Mesodermal cell (in vitro differentiated cells): ENCODE results near the gene ERG.

Experiments used
- H3K27ac ChIP-seq: 2 replicates; pipeline ENCODE4 v1.7.0; 2013; ENCODE audit warnings: mild to moderate bottlenecking, low read depth, low read length, moderate library complexity; ENCODE audit not compliant: severe bottlenecking
- H3K36me3 ChIP-seq: 2 replicates; pipeline ENCODE4 v1.7.1; 2013; ENCODE audit warnings: mild to moderate bottlenecking, low read length, moderate library complexity; ENCODE audit not compliant: control insufficient read depth, insufficient read depth
- H3K4me1 ChIP-seq: one replicate; pipeline ENCODE4 v1.7.1; 2013; ENCODE audit warnings: mild to moderate bottlenecking, low read length; ENCODE audit not compliant: insufficient read depth, control insufficient read depth, poor library complexity, severe bottlenecking
- H3K4me3 ChIP-seq: 2 replicates; pipeline ENCODE4 v1.7.0; 2013; ENCODE audit warnings: low read length, control low read depth, mild to moderate bottlenecking; ENCODE audit not compliant: insufficient read depth, poor library complexity, severe bottlenecking; ENCODE audit errors: extremely low read depth
- H3K9me3 ChIP-seq: 2 replicates; pipeline ENCODE4 v1.7.1; 2013; ENCODE audit warnings: mild to moderate bottlenecking, low read length, moderate library complexity; ENCODE audit not compliant: control insufficient read depth
- WGBS, 2 experiments: methylation state at CpG; one replicate each; pipeline ENCODE4 v1.1.5; 2013; ENCODE audit warnings: missing lambda C conversion rate in 2 of 2; ENCODE audit not compliant: insufficient coverage in 2 of 2; 5-methylcytosine and 5-hydroxymethylcytosine counted together

The ERG gene

GRCh38 chr21:38455403-38455802 lies 42.9 kb downstream of the ERG start:
- no peaks in the 10 kb centered on the region for H3K9me3 ChIP-seq
- no peaks in the 10 kb centered on the region for H3K4me1 ChIP-seq
- no peak overlapping the region for H3K4me3 ChIP-seq
- WGBS, 2 experiments, result 87 to 88% methylated on average over 4 of the region's 4 CpGs
- H3K36me3 ChIP-seq, result no peaks in the 10 kb centered on the region
- H3K27ac ChIP-seq, result no peak overlapping the region

- no peak overlapping the region for H3K27ac ChIP-seq
- H3K36me3 ChIP-seq, result no peaks in the 10 kb centered on the region
- no peaks in the 10 kb centered on the region for H3K9me3 ChIP-seq
- WGBS, 2 experiments, result no CpG with 5 or more reads among the region's 2 CpGs
- H3K4me1 ChIP-seq, result no peaks in the 10 kb centered on the region
- H3K4me3 ChIP-seq, result no peak overlapping the region
These were observed 43.6 kb downstream of the ERG start for GRCh38 chr21:38454702-38455101.

GRCh38 chr21:38454161-38454560 lies 44.1 kb downstream of the ERG start:
- H3K4me1 ChIP-seq, result no peaks in the 10 kb centered on the region
- no peaks in the 10 kb centered on the region for H3K36me3 ChIP-seq
- H3K9me3 ChIP-seq, result no peaks in the 10 kb centered on the region
- WGBS, 2 experiments, result 33 to 40% methylated on average over 1 to 3 of the region's 3 CpGs
- H3K4me3 ChIP-seq, result no peak overlapping the region
- H3K27ac ChIP-seq, result no peak overlapping the region

GRCh38 chr21:38448671-38449385 lies 49.4 kb downstream of the ERG start:
- Histone ChIP-seq H3K9me3 (no peaks in the 10 kb centered on the region), H3K27ac (no peak overlapping the region), H3K4me1 (no peaks in the 10 kb centered on the region), H3K4me3 (no peak overlapping the region), H3K36me3 (no peaks in the 10 kb centered on the region)
- 10% methylated on average over 2 of the region's 5 CpGs; no CpG with 5 or more reads in 1 of the 2 experiments for WGBS, 2 experiments

GRCh38 chr21:38447611-38448010 lies 50.7 kb downstream of the ERG start:
- H3K9me3 ChIP-seq, result no peaks in the 10 kb centered on the region
- no CpG with 5 or more reads among the region's 3 CpGs for WGBS, 2 experiments
- H3K27ac ChIP-seq, result no peak overlapping the region
- H3K36me3 ChIP-seq, result no peaks in the 10 kb centered on the region
- no peak overlapping the region for H3K4me3 ChIP-seq
- H3K4me1 ChIP-seq, result no peaks in the 10 kb centered on the region

GRCh38 chr21:38444691-38445090 lies 53.6 kb downstream of the ERG start:
- Histone ChIP-seq H3K4me1 (peaks cover 10% of the 10 kb centered on the region), H3K9me3 (no peaks in the 10 kb centered on the region), H3K27ac (no peak overlapping the region), H3K36me3 (no peaks in the 10 kb centered on the region), H3K4me3 (no peak overlapping the region)
- WGBS, 2 experiments, result 93 to 94% methylated on average over 5 to 6 of the region's 6 CpGs

- H3K27ac ChIP-seq, result no peak overlapping the region
- H3K4me3 ChIP-seq, result no peak overlapping the region
- H3K9me3 ChIP-seq, result no peaks in the 10 kb centered on the region
- no peaks in the 10 kb centered on the region for H3K36me3 ChIP-seq
- peaks cover 19% of the 10 kb centered on the region for H3K4me1 ChIP-seq
- WGBS, 2 experiments, result 93 to 97% methylated on average over 8 of the region's 8 CpGs
These were observed 55.2 kb downstream of the ERG start for GRCh38 chr21:38443110-38443509.

- Histone ChIP-seq H3K36me3 (no peaks in the 10 kb centered on the region), H3K4me1 (peaks cover 20% of the 10 kb centered on the region), H3K4me3 (no peak overlapping the region), H3K27ac (peak overlapping the region; percentile 90), H3K9me3 (no peaks in the 10 kb centered on the region)
- whole genome bisulfite sequencing, 2 experiments, result 91 to 96% methylated on average over 1 to 2 of the region's 2 CpGs
These were observed 57.1 kb downstream of the ERG start for GRCh38 chr21:38441153-38441552.

GRCh38 chr21:38440746-38441145 lies 57.5 kb downstream of the ERG start:
- H3K27ac ChIP-seq, result peak overlapping the region; percentile 90

GRCh38 chr21:38439957-38440356 lies 58.3 kb downstream of the ERG start:
- 93 to 97% methylated on average over 4 to 5 of the region's 5 CpGs for WGBS, 2 experiments
- Histone ChIP-seq H3K4me3 (no peak overlapping the region), H3K27ac (peak overlapping the region; percentile 80), H3K9me3 (no peaks in the 10 kb centered on the region), H3K36me3 (no peaks in the 10 kb centered on the region), H3K4me1 (peaks cover 20% of the 10 kb centered on the region)

More at GRCh38 chr21:38440746-38441145, 57.5 kb downstream of the ERG start:
- H3K4me1 ChIP-seq, result peaks cover 20% of the 10 kb centered on the region
- no peaks in the 10 kb centered on the region for H3K36me3 ChIP-seq
- no peaks in the 10 kb centered on the region for H3K9me3 ChIP-seq
- no peak overlapping the region for H3K4me3 ChIP-seq
- 50 to 57% methylated on average over 1 to 3 of the region's 5 CpGs for WGBS, 2 experiments

GRCh38 chr21:38439426-38439825 lies 58.9 kb downstream of the ERG start:
- WGBS, 2 experiments, result 83 to 91% methylated on average over 4 to 6 of the region's 6 CpGs
- no peaks in the 10 kb centered on the region for H3K36me3 ChIP-seq
- no peaks in the 10 kb centered on the region for H3K9me3 ChIP-seq
- H3K4me1 ChIP-seq, result peaks cover 20% of the 10 kb centered on the region
- H3K4me3 ChIP-seq, result no peak overlapping the region
- no peak overlapping the region for H3K27ac ChIP-seq
